ENCODE results near the gene CNKSR1. TPM values are rescaled to one million over a fixed set of nuclear protein-coding genes. Genes with fewer than 3 reads are reported as not detected.

The CNKSR1 gene
- polyA plus RNA-seq, 4 donors: 9.4 to 24.4 (median 15.5) TPM

DNA sequence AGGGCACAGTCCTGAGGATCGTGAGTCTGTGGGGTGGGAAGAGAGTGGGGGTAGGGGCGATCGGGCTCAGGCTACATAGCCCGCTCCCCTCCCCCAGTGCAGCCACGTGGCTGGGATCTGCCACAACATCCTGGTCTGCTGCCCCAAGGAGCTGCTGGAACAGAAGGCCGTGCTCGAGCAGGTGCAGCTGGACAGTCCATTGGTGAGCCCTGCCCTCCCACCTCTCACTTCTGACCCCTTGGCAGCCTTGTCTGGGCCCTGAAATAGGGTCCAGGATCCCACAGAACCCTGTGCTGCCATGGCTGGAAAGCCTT is 5.0 kb downstream of the CNKSR1 start:
- DNase-seq (ENCODE audit: low read depth in 4 of 4, low spot score in 2 of 4): no peak

DNA sequence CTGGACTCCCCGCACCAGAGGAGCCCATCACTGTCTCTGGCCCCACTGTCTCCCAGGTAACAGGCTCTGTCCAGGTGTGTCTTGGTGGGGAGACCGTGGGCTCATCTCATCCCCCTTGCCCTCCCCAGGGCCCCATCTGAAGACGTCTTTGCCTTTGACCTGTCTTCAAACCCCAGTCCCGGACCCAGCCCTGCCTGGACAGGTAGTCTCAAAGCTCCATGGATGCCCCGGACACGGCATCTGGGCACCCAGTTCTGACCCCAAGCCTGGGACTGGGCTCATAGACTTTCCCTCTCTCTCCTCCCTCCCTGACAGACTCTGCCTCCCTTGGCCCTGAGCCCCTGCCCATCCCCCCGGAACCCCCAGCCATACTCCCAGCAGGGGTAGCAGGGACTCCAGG is 6.8 kb downstream of the CNKSR1 start:
- no peak for DNase-seq (ENCODE audit: low read depth in 4 of 4, low spot score in 2 of 4)

DNA sequence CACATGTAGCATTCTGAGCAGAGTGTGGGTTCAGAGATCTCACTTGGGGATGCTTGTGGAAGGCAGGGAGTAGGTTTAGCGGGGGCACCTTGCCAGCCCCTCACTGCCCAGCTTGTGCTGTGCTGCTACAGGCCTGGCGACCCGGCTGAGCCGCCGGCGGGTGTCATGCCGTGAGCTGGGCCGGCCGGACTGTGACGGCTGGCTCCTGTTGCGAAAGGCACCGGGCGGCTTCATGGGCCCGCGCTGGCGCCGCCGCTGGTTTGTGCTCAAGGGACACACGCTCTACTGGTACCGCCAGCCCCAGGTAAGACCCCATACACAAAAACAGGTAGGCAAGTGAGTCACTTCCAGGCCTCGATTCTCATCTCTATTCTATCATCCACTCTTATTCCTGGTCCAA is 7.6 kb downstream of the CNKSR1 start:
- no peak for DNase-seq (ENCODE audit: low read depth in 4 of 4, low spot score in 2 of 4)

DNA sequence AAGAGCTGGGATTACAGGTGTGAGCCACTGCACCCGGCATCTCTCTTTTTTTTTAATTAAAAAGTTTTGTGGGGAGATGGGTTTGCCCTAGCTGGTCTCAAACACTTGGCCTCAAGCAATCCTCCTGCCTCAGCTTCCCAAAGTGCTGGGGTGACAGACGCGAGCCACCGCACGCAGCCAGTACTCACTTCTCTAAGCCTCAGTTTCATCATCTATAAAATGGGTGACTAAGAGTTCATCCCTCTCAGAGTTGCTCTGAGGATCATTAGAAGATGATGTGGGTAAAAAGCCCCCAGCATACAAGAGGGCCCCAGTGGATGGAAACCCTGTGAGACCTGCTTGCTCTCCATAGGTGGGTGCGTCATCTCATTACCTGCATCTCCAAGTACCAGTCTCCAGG is 10.6 kb downstream of the CNKSR1 start:
- no peak for DNase-seq (ENCODE audit: low read depth in 4 of 4, low spot score in 2 of 4)

DNA sequence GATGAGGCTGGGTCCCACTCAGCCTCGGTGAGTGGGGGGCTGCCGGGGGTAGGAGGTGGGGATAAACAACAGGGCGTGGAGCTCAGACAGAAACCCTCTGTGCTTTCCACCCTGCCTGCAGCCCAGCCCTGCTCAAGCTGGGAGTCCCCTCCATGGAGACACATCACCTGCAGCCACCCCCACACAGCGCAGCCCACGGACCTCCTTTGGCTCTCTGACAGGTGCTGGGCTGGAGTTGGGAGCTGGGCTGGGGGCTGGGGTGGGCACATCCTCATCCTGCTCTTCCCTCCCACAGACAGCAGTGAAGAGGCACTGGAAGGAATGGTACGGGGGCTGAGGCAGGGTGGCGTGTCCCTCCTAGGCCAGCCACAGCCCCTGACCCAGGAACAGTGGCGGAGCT is 11.2 kb downstream of the CNKSR1 start:
- DNase-seq (ENCODE audit: low read depth in 4 of 4, low spot score in 2 of 4): no peak

DNA sequence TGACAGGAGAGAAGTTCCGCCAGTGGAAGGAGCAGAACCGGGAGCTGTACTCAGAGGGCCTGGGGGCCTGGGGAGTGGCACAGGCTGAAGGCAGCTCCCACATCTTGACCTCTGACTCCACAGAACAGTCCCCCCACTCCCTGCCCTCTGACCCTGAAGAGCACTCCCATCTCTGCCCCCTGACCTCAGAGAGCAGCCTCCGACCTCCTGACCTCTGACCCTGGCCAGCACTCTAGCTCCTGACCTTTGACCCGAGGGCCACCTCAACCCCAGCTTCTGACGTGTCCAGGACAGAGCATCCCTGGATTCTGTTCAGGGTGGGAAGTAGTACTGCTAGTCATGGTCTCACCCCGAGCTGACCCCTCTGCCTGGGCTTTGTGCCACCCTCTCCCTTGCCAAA is 12.0 kb downstream of the CNKSR1 start:
- no peak for DNase-seq (ENCODE audit: low read depth in 4 of 4, low spot score in 2 of 4)

DNA sequence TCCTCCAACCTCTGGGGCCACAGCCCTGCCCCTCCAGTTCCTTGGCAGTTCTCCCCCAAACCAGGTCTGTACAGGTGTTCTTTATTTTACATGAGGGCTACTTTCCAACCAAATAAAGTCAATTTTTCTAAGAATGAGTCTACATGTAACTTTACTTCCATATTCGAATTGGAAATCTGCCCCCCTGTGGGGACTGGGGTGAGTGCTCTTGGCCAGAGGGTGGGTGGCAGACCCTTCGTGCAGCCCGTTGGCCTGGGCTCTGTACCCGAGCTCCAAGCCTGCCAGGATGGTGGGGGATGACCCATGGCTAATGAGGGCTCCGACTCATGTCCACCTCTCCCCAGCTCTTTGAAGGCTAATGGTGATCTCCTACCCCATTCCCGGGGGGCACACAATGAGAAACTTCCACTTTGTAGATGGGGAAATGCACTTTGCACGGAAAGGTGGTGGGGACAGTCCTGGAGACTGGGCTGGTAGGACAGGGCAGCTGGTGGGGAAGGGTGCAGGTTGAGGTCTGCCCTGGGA is 12.5 kb downstream of the CNKSR1 start:
- no peak for DNase-seq (ENCODE audit: low read depth in 4 of 4, low spot score in 2 of 4)

DNA sequence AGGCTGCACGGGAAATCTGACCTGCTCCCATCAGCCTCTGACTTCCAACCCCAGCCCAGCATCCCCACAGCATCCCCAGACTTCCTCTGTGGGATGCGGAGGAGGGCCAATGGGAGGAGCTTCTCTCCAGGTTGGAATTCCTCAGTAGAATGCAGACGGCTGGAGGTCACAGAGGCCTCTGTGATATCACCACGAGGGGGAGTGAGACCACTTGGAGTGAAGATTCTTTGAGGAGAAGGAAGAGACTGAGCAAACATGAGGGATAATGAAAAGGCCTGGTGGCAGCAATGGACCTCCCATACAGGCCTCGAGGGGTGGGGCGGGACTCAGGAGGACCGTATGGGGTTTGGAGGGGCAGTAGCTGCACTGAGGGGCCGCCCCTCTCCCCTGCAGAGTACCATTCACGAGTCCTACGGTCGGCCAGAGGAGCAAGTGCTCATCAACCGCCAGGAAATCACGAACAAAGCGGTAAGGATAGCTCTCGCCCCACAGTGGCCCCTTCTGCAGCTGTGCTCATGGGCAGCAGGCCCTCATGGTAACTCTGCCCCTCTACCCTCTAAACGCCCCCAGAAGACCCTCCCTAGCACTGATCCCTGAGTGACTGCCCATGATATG is 13.2 kb downstream of the CNKSR1 start, which contains the start of gene CATSPER4:
CATSPER4 (plus strand) TSS at position 230 of the 615 bp plus-strand sequence; CDS start at position 256, 26 bp downstream.
- DNase-seq (ENCODE audit: low read depth in 4 of 4, low spot score in 2 of 4): peak in 2 of 4 donors; percentile 7 to 34

DNA sequence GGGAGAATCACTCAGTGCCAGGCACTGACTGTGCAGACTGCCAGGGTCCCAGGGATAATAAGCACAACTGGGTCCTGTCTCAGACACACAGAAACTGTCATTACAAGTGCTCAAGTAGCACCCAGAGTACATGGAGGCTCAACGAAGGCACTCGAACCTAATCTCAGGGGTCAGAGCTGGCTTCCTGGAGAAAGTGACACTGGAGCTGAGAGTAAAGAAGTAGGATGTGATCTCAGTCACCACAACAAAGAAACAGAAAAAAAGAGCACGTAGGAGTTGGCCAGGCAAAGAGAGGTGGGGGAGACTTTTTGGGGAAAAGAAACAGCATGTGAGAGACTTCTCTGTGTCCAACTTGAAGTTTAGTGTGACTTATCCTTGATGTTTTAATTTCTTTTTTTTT is 14.4 kb downstream of the CNKSR1 start:
- no peak for DNase-seq (ENCODE audit: low read depth in 4 of 4, low spot score in 2 of 4)

DNA sequence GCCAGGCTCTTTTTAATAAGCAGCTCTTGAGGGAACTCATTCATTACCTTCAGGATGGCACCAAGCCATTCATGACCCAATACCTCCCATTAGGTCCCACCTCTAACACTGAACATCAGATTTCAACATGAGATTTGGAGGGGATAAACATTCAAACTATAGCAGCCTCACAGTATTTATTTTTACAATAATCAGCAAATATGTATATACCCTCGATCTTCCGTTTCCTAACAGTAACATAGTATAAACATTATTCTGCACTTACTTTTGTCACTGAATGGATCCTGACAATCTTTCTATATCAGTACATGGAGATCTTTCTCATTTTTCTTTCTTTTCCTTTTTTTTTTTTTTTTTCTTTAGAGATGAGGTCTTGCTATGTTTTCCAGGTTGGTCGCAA is 18.5 kb downstream of the CNKSR1 start:
- DNase-seq (ENCODE audit: low read depth in 4 of 4, low spot score in 2 of 4): no peak

DNA sequence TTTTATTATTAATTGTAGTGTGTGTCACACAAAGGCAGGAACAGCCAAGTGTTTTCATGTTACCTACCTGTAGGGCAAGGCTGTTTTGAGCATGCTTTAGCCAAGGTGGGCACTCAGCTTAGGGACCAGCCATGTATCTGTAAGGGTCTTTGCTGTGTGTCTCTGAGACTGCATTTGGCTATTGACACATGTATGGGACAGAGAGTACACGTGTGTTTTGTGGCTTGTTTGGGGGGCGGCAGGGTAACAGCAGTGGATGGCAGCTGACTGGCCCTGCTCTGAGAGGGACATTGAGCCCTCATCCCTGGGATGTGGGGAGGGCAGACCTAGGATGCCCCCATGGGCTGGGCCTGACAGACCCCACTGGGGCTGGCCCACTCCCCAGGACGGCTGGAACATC is 20.0 kb downstream of the CNKSR1 start:
- no peak for DNase-seq (ENCODE audit: low read depth in 4 of 4, low spot score in 2 of 4)

DNA sequence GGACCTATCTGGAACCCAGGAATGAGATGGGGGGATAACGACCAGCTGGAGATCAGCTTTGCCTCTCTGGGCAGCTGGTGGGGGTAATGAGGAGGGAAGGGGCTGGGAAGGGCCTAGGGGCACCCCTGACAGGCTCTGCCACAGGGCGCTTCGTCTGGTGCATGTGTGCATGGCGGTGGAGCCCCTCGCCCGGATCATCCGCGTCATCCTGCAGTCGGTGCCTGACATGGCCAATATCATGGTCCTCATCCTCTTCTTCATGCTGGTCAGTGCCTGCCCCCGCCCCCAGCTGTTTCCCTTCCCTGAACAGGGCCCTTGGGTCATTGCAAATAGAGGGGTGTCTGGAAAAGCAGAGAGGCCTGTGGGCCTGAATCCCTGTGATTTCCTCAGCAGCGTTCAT is 20.5 kb downstream of the CNKSR1 start:
- DNase-seq (ENCODE audit: low read depth in 4 of 4, low spot score in 2 of 4): no peak

DNA sequence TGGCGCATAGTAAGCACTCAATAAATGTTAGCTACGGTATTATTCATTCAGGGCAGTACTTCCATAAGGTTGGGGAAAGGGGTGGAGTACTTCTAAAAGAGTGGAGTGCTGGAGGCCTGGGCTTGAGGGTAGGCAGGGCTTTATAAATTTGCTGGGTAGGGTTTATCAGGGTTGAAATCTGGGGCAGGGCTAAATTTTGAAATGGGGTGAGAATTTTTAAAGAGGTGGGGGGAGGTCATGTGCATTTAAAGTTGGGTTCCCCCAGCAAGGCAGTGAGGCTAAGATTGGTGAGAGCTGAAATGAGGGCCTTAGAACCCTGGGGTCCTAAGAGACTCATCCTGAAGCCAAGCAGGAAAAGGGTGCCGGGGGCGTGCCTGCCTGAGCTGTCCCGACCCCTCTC is 23.1 kb downstream of the CNKSR1 start:
- DNase-seq (ENCODE audit: low read depth in 4 of 4, low spot score in 2 of 4): no peak

DNA sequence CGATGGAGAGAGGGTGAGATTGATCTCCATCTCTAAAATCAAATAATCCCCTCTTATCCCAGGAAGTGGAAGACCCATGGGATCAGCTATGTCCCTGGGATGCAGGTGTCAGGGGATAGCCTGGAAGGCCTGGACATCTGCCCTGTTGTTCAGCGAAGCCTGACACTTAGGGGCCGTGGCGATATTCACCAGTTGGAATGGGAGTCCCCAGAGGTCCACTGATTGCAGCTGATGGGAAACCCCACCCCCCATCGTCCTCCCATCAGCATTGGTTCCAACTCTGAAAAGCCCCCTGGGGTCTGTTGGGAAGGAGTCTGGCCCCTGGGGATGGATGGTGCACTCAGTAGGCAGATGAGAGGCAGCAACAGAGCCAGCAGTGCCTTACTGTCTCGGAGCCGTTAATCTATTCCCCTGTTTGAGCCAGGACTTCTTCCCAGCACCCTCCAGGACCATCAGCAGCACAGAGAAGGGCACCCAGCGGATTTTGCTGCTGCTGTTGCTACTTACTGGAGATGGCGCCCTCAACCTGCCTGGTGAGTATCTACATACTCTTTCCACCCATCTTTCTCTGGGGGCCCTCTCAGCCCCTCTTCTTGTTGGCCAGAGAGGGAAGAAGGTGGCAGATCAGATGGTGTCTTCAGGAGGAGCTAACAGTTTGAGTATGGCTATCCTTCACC is 26.5 kb downstream of the CNKSR1 start:
- no peak for DNase-seq (ENCODE audit: low read depth in 4 of 4, low spot score in 2 of 4)

DNA sequence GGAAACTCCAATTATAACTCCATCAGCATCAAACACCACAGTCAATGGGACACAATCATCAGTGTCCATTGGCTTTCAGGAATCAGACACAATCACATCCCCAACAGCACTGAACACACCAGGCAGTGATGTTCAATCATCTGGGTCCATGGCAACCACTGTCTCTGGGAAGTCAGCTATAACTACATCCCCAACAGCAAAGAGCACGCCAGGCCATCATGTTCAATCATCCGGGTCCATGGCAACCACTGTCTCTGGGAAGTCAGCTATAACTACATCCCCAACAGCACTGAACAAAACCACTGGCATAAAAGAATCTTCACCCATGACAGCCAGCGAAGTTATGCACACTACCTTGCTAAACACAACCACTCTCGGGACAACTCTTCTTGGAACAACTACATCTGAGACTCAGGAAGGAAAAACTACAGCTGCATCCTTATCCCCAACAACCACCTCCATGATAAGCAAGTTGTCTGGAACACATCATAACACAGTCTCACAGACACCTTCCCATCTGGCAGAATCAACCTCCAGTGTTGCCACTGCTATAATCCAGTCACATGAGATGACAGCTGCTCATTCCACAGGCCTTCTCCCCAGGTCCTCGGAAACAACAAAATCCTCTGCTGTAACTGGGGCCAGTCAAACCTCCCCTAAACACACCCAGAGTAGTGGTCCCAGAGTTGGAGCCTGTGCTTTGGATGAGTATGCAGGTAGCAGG is 33.0 kb downstream of the CNKSR1 start:
- DNase-seq (ENCODE audit: low read depth in 4 of 4, low spot score in 2 of 4): no peak

DNA sequence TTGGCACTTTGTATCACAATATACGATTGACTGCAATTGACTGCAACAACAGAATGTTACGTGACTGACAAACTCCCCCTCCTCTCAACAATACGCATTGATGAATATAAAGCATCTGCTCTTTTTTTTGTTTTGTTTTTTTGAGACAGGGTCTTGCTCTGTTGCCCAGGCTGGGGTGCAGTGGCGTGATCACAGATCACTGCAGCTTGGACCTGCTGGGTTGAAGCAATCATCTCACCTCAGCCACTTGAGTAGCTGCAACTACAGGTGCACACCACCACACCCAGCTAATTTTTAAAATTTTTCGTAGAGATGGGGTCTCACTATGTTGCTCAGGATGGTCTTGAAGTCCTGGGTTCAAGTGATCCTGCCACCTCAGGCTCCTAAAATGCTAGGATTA is 35.4 kb downstream of the CNKSR1 start:
- no peak for DNase-seq (ENCODE audit: low read depth in 4 of 4, low spot score in 2 of 4)

DNA sequence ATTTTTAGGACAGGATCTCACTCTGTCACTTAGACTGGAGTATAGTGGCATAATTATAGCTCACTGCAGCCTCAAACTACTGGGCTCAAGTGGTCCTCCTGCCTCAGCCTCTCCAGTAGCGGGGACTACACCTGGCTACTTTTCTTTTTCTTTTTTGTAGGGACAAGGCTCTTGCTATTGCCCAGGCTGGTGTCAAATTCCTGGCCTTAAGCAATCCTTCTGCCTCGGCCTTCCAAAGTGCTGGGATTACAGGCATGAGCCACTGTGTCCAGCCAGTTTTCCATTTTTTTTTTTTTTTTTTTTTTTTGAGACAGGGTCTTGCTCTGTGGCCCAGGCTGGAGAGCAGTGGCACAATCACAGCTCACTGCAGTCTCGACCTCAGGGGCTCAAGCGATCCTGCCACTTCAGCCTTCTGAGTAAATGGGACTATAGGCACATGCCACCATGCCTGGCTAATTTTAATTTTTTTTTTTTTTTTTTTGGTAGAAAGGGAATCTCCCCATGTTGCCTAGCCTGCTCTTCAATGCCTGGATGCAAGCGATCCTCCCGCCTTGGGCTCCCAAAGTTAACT is 36.1 kb downstream of the CNKSR1 start:
- DNase-seq (ENCODE audit: low read depth in 4 of 4, low spot score in 2 of 4): no peak

DNA sequence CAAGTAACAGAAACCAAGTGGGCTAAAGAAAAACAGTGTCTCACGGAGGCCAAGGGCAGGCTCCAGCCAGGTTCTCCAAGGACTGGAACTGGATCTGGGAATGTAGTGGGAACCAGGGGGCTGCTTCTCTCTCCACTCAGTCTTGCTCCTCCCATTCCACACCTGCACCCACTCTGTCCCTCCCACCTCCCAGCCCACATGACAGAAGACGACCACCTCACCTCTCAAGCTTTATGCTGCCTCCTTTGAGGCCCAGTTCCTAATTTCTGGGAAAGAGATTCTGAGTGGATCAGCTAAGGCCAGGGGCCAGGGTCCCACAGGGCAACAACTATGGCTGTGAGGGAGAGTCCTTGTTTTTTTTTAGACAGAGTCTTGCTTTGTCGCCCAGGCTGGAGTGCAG is 38.0 kb downstream of the CNKSR1 start:
- DNase-seq (ENCODE audit: low read depth in 4 of 4, low spot score in 2 of 4): no peak

DNA sequence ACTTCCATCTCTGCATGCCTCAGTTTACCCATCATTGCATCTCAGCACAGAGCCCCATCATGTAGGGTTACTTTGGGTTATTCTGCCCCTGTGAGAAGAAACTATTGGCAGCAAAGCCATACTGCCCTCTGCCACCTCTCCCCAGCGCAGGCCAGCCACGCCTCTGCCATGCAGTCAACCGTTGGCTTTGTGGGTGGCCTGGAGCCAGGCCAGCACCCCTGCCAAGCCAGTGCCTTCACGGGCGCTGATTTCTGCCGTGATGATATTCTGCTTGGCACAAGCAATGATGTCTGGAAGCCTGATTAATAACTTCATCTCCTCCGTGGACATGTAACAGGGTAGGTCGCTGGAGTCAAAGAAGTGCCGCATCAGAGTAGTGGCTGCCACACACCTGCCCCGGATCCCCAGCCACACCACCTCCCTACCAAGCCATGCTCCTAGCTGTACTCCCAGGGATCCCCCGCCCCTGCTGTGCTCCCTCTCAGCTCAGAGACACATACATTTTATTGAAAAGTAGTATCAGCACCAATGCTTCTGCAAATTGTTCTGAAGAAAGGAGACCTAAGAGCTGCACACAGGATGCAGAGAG is 41.7 kb downstream of the CNKSR1 start:
- no peak for DNase-seq (ENCODE audit: low read depth in 4 of 4, low spot score in 2 of 4)

DNA sequence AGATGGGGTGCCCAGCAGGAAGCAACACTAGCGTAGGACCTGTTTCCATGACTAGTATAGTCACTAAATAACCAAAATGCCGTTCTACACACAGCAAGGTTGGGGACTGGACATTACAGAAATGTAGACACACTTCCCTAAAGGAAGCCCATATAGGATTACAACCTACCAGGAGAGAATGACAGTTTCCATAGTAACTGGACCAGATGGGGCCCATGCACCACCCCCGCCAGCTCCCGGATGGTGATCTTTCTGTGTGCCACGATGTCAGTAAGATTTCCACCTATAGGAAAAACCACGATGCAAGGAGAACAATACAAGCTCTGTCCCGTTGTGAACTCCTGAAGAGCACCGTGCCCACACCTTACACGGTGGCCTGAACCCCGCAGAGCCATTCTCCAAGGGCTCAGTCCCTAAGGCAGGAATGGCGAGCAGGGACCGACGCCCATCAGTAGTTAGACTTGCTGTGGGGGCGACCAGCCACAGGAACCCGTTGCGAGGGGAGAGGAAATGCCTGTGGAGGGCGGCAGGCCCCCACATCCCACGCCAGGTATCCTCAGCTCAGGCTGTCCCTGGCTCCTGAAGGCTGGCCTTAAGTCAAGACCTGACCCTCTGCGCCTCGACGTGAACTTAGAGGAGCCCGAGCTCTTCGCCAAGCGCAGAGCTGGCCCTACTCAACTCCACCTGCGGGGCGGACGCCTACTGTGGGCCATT is 43.1 kb downstream of the CNKSR1 start:
- DNase-seq (ENCODE audit: low read depth in 4 of 4, low spot score in 2 of 4): no peak

DNA sequence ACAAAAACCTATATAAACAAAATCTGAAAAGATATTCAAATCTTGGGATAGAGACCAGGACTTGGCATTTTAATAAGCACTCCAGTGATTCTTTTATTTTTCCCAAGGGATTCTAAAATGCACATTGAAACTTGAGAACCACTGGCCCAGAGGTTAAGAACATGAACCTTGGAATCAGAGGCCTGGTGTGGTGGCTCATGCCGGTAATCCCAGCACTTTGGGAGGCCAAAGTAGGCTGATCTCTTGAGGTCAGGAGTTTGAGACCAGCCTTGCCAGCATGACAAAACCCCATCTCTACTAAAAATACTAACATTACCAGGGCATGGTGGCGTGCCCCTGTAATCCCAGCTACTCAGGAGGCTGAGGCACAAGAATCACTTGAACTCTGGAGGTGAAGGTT is 43.8 kb downstream of the CNKSR1 start:
- no peak for DNase-seq (ENCODE audit: low read depth in 4 of 4, low spot score in 2 of 4)
